CD14-positive monocyte (primary cell): ENCODE data around the gene EFL1. TPM values are rescaled to one million over a fixed set of nuclear protein-coding genes. Genes with fewer than 3 reads are reported as not detected.

ENCODE experiments used
- DNase-seq, 3 donors: peaks; one replicate each; pipeline ENCODE4 v3.0.0-alpha.2; 2011 to 2022
- H2AFZ ChIP-seq: 2 replicates; pipeline ENCODE4 v1.6.0; 2012; ENCODE audit warnings: mild to moderate bottlenecking, low read depth, low read length, inconsistent platforms; ENCODE audit not compliant: insufficient read depth, poor library complexity, severe bottlenecking
- H3K27ac ChIP-seq, 2 donors: 1 replicate in 1 of 2; 2 replicates in 1 of 2; pipeline ENCODE4 v1.5.1; 2012 to 2013; ENCODE audit warnings: low read length in 2 of 2, control low read depth in 1 of 2, inconsistent platforms in 1 of 2, low read depth in 1 of 2, mild to moderate bottlenecking in 1 of 2
- H3K27me3 ChIP-seq, 2 donors: one replicate each; pipeline versions ENCODE4 v1.6.0 to v1.6.1; 2011 to 2013; ENCODE audit warnings: low read length in 2 of 2; ENCODE audit not compliant: control insufficient read depth in 2 of 2, insufficient read depth in 2 of 2
- H3K36me3 ChIP-seq, 2 donors: replicated peaks in 1 of 2; 1 replicate in 1 of 2; 2 replicates in 1 of 2; pipeline versions ENCODE4 v1.5.1 to v1.6.1; 2012 to 2013; ENCODE audit warnings: low read length in 2 of 2, control low read depth in 1 of 2, inconsistent platforms in 1 of 2, mild to moderate bottlenecking in 1 of 2; ENCODE audit not compliant: insufficient read depth in 2 of 2, control insufficient read depth in 1 of 2
- H3K4me1 ChIP-seq, 2 donors: 1 replicate in 1 of 2; 2 replicates in 1 of 2; pipeline versions ENCODE4 v1.5.1 to v1.6.1; 2012 to 2013; ENCODE audit warnings: low read length in 2 of 2, control low read depth in 1 of 2, inconsistent platforms in 1 of 2, mild to moderate bottlenecking in 1 of 2, moderate library complexity in 1 of 2; ENCODE audit not compliant: insufficient read depth in 2 of 2, control insufficient read depth in 1 of 2
- H3K4me2 ChIP-seq: replicated peaks from 2 replicates; pipeline ENCODE3; 2012; ENCODE audit warnings: low read length, moderate library complexity, mild to moderate bottlenecking; ENCODE audit not compliant: poor library complexity, severe bottlenecking; ENCODE audit errors: extremely low read depth
- H3K4me3 ChIP-seq, 3 experiments: fragments of 200-600 bp in 1 of 3; sonication (generic) in 1 of 3; replicated peaks in 1 of 3; 1 replicate in 2 of 3; 2 replicates in 1 of 3; pipeline ENCODE4 v1.5.1; 2011 to 2013; ENCODE audit warnings: low read length in 3 of 3, mild to moderate bottlenecking in 3 of 3, control low read depth in 2 of 3, low read depth in 2 of 3, inconsistent platforms in 1 of 3, moderate library complexity in 1 of 3
- H3K79me2 ChIP-seq: 2 replicates; pipeline ENCODE4 v1.6.0; 2012; ENCODE audit warnings: mild to moderate bottlenecking, control low read depth, inconsistent platforms, low read length, moderate library complexity; ENCODE audit not compliant: insufficient read depth
- H3K9ac ChIP-seq: 2 replicates; pipeline ENCODE4 v1.6.0; 2017; ENCODE audit warnings: low read length, mild to moderate bottlenecking; ENCODE audit not compliant: insufficient read depth, poor library complexity, severe bottlenecking
- H3K9me3 ChIP-seq, 2 donors: replicated peaks in 1 of 2; 1 replicate in 1 of 2; 2 replicates in 1 of 2; pipeline versions ENCODE4 v1.5.1 to v1.6.1; 2012 to 2013; ENCODE audit warnings: low read length in 2 of 2, control low read depth in 1 of 2; ENCODE audit not compliant: control insufficient read depth in 1 of 2, insufficient read depth in 1 of 2
- H4K20me1 ChIP-seq: 2 replicates; pipeline ENCODE4 v1.6.0; 2012; ENCODE audit warnings: mild to moderate bottlenecking, low read length, control low read depth, moderate library complexity; ENCODE audit not compliant: insufficient read depth
- H3K27ac Mint-ChIP-seq, 7 donors: one replicate each; pipeline ENCODE4 v1.8.0; 2020; ENCODE audit warnings: mild to moderate bottlenecking in 7 of 7, mixed read lengths in 7 of 7, moderate library complexity in 6 of 7, inconsistent platforms in 2 of 7
- H3K27me3 Mint-ChIP-seq, 3 donors: one replicate each; pipeline ENCODE4 v1.8.0; 2021 to 2022; ENCODE audit warnings: low read depth in 3 of 3, mild to moderate bottlenecking in 3 of 3, mixed read lengths in 3 of 3, moderate library complexity in 3 of 3, inconsistent platforms in 1 of 3
- H3K36me3 Mint-ChIP-seq, 2 donors: one replicate each; pipeline ENCODE4 v1.8.0; 2020; ENCODE audit warnings: mixed read lengths in 2 of 2, inconsistent platforms in 1 of 2, mild to moderate bottlenecking in 1 of 2
- H3K4me1 Mint-ChIP-seq: one replicate; pipeline ENCODE4 v1.8.0; 2020; ENCODE audit warnings: mild to moderate bottlenecking, mixed read lengths
- H3K4me3 Mint-ChIP-seq, 2 donors: one replicate each; pipeline ENCODE4 v1.8.0; 2020; ENCODE audit warnings: mild to moderate bottlenecking in 2 of 2, mixed read lengths in 2 of 2, moderate library complexity in 1 of 2
- H3K9me3 Mint-ChIP-seq, 7 donors: one replicate each; pipeline ENCODE4 v1.8.0; 2020 to 2022; ENCODE audit warnings: mixed read lengths in 7 of 7, mild to moderate bottlenecking in 6 of 7, moderate library complexity in 6 of 7, inconsistent platforms in 2 of 7
- WGBS: methylation state at CpG from one replicate; pipeline ENCODE4 v1.1.5; 2013; ENCODE audit warnings: missing lambda C conversion rate; ENCODE audit not compliant: insufficient coverage; 5-methylcytosine and 5-hydroxymethylcytosine counted together
- intact Hi-C, 2 donors: fragments of 100-400 bp; cut with micrococcal nuclease; formaldehyde crosslinking; loops; one replicate each; pipeline versions ENCODE4 v1.15.0 to v1.15.1; 2023
- polyA plus RNA-seq, 3 donors: library from polyadenylated mRNA; depleted of rRNA in 1 of 3; unstranded in 2 of 3; stranded (reverse) in 1 of 3; fragments of 300-500 nt in 2 of 3; fragments of >200 nt in 1 of 3; fragmentation: Illumina TruSeq in 2 of 3; gene quantifications; 1 replicate in 2 of 3; 2 replicates in 1 of 3; pipeline ENCODE4 v1.2.3, GENCODE V29; 2012 to 2021
- TF ChIP-seq, protein P1 (sequence below): fragments of 200-600 bp; IDR thresholded peaks from one replicate; pipeline ENCODE4 v1.8.0; 2022; ENCODE audit warnings: antibody characterized with exemption, mild to moderate bottlenecking

Gene EFL1
- polyA plus RNA-seq, 3 donors, result 5.2 to 10.0 (median 7.1) TPM

- Histone ChIP-seq H3K4me1 (peaks cover 0 to 8% of the 10 kb centered on the region in 2 donors), H4K20me1 (no peaks in the 10 kb centered on the region), H2AFZ (no peak overlapping the region), H3K4me3 (no peak overlapping the region), H3K9me3 (no peaks in the 10 kb centered on the region), H3K4me2 (peak overlapping the region; percentile 39), H3K27me3 (no peaks in the 10 kb centered on the region), H3K36me3 (no peaks in the 10 kb centered on the region), H3K79me2 (no peaks in the 10 kb centered on the region), H3K27ac (no peak overlapping the region), H3K9ac (no peak overlapping the region)
- H3K4me3 Mint-ChIP-seq, result peak overlapping the region in 1 of 2 donors; percentile 67
- intact Hi-C loops, result no loop called here
- H3K4me1 Mint-ChIP-seq, result peaks cover 7% of the 10 kb centered on the region
- WGBS, result 92% methylated on average over 6 of the region's 13 CpGs
- no peaks in the 10 kb centered on the region for H3K36me3 Mint-ChIP-seq
- TF ChIP-seq, protein P1, sequence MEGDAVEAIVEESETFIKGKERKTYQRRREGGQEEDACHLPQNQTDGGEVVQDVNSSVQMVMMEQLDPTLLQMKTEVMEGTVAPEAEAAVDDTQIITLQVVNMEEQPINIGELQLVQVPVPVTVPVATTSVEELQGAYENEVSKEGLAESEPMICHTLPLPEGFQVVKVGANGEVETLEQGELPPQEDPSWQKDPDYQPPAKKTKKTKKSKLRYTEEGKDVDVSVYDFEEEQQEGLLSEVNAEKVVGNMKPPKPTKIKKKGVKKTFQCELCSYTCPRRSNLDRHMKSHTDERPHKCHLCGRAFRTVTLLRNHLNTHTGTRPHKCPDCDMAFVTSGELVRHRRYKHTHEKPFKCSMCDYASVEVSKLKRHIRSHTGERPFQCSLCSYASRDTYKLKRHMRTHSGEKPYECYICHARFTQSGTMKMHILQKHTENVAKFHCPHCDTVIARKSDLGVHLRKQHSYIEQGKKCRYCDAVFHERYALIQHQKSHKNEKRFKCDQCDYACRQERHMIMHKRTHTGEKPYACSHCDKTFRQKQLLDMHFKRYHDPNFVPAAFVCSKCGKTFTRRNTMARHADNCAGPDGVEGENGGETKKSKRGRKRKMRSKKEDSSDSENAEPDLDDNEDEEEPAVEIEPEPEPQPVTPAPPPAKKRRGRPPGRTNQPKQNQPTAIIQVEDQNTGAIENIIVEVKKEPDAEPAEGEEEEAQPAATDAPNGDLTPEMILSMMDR, result no peak
- no peak overlapping the region for H3K27ac Mint-ChIP-seq
- H3K9me3 Mint-ChIP-seq, result no peaks in the 10 kb centered on the region
- no peak for DNase-seq
- peaks cover 4% of the 10 kb centered on the region in 3 donors for H3K27me3 Mint-ChIP-seq
Observed at GRCh38 chr15:82298032-82298431, 35.5 kb upstream of the EFL1 start.

DNA sequence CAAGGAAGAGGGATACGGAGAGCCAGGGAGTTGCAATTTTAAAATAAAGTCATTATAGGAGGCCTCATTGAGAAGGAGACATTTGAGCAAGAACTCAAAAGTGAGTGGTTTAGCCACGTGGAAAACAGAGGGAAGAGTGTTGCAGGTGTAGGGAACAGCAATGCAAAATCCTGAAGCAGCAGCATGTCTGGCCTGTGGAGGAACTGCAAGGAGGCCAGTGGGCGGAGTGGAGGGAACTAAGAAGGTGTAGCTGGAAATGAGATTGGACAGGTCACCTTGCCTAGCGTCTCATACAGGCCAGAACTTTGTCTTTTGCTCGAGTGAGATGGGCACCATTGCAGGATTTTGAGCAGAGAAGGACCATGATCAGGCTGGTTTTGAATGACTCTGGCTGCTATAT, 35.0 kb upstream of the EFL1 start:
- Mint-ChIP-seq H3K27me3 (peaks cover 4% of the 10 kb centered on the region in 3 donors), H3K4me3 (no peak overlapping the region), H3K36me3 (no peaks in the 10 kb centered on the region), H3K4me1 (peaks cover 7% of the 10 kb centered on the region), H3K27ac (no peak overlapping the region), H3K9me3 (no peaks in the 10 kb centered on the region)
- Histone ChIP-seq H3K79me2 (no peaks in the 10 kb centered on the region), H3K4me2 (no peak overlapping the region), H3K36me3 (no peaks in the 10 kb centered on the region), H4K20me1 (no peaks in the 10 kb centered on the region), H3K9ac (no peak overlapping the region), H3K4me1 (peaks cover 0 to 8% of the 10 kb centered on the region in 2 donors), H3K4me3 (no peak overlapping the region), H3K9me3 (no peaks in the 10 kb centered on the region), H3K27me3 (no peaks in the 10 kb centered on the region), H2AFZ (no peak overlapping the region), H3K27ac (no peak overlapping the region)
- TF ChIP-seq, protein P1, result no peak
- no peak for DNase-seq
- WGBS, result 91% methylated on average over 5 of the region's 5 CpGs
- intact Hi-C loops, result no loop called here
